Endothelial cell of umbilical vein (primary cell): ENCODE data around the gene ZNF26. TPM values are rescaled to one million over a fixed set of nuclear protein-coding genes. Genes with fewer than 3 reads are reported as not detected.

ENCODE experiments used
- BruUV-seq: library from RNA; stranded (reverse); fragments of 400-500 nt; replicated peaks from 2 replicates; lab custom pipeline; 2021; lab: Mats Ljungman, UMichigan
- CTCF ChIA-PET: fragments of 300-600, 350-600 bp; sonication (Branson Sonifier 250); formaldehyde crosslinking; loops from one replicate; lab custom pipeline; 2021; ENCODE audit warnings: antibody characterized with exemption, inconsistent platforms; lab: Charles Lee
- POLR2A ChIA-PET: fragments of 300-600, 350-600 bp; sonication (Branson Sonifier 250); formaldehyde crosslinking; loops from one replicate; lab custom pipeline; 2021; ENCODE audit warnings: antibody characterized with exemption, inconsistent platforms; lab: Charles Lee
- DNase-seq: peaks from one replicate; pipeline ENCODE4 v3.0.0-alpha.2; 2011; ENCODE audit warnings: low read depth, low spot score
- FAIRE-seq: peaks from 2 replicates; lab custom pipeline; 2011; peaks lifted over from hg19 to GRCh38; lab: Jason Lieb, UNC
- H2AFZ ChIP-seq: 2 replicates; pipeline ENCODE4 v1.6.0; 2012; ENCODE audit warnings: low read depth, low read length, control low read depth, inconsistent platforms
- H3K27ac ChIP-seq: 2 replicates; pipeline ENCODE4 v1.5.1; 2011; ENCODE audit warnings: low read depth, mild to moderate bottlenecking, control low read depth, low read length, moderate library complexity; ENCODE audit not compliant: insufficient read depth
- H3K27me3 ChIP-seq, 2 experiments: 2 replicates each; pipeline versions ENCODE4 v1.6.0 to v1.6.1; 2011; ENCODE audit warnings: low read length in 2 of 2, mixed read lengths in 1 of 2; ENCODE audit not compliant: control insufficient read depth in 2 of 2, insufficient read depth in 2 of 2
- H3K36me3 ChIP-seq, 2 experiments: 2 replicates in 1 of 2; 3 replicates in 1 of 2; pipeline ENCODE4 v1.5.1; 2011; ENCODE audit warnings: low read length in 2 of 2, mild to moderate bottlenecking in 1 of 2, moderate library complexity in 1 of 2; ENCODE audit not compliant: control insufficient read depth in 2 of 2, insufficient read depth in 2 of 2; ENCODE audit errors: extremely low read depth in 1 of 2
- H3K4me1 ChIP-seq: 3 replicates; pipeline ENCODE4 v1.5.1; 2011; ENCODE audit warnings: mild to moderate bottlenecking, low read length; ENCODE audit not compliant: control insufficient read depth, insufficient read depth; ENCODE audit errors: extremely low read depth
- H3K4me2 ChIP-seq: 2 replicates; pipeline ENCODE4 v1.6.1; 2011; ENCODE audit warnings: low read length, control low read depth, mixed read lengths; ENCODE audit not compliant: insufficient read depth
- H3K4me3 ChIP-seq, 3 experiments: fragments of 200-600 bp in 1 of 3; sonication (generic), shearing (Covaris generic) in 1 of 3; replicated peaks in 1 of 3; 2 replicates each; pipeline ENCODE4 v1.5.1; 2011 to 2016; ENCODE audit warnings: control low read depth in 3 of 3, low read length in 3 of 3, mild to moderate bottlenecking in 2 of 3, inconsistent platforms in 1 of 3, low read depth in 1 of 3, moderate library complexity in 1 of 3; ENCODE audit not compliant: insufficient read depth in 1 of 3
- H3K79me2 ChIP-seq: 2 replicates; pipeline ENCODE4 v1.6.0; 2012; ENCODE audit warnings: low read length, inconsistent platforms; ENCODE audit not compliant: control insufficient read depth, insufficient read depth
- H3K9ac ChIP-seq: replicated peaks from 2 replicates; pipeline ENCODE3; 2011; ENCODE audit warnings: low read length, control low read depth; ENCODE audit not compliant: insufficient read depth; ENCODE audit errors: extremely low read depth
- H3K9me1 ChIP-seq: replicated peaks from 3 replicates; pipeline ENCODE4 v1.6.0; 2011; ENCODE audit warnings: mild to moderate bottlenecking, low read length; ENCODE audit not compliant: control insufficient read depth, insufficient read depth; ENCODE audit errors: extremely low read depth
- H3K9me3 ChIP-seq: replicated peaks from 2 replicates; pipeline ENCODE4 v1.5.1; 2012; ENCODE audit warnings: low read length, inconsistent platforms; ENCODE audit not compliant: control insufficient read depth, insufficient read depth
- H4K20me1 ChIP-seq: replicated peaks from 2 replicates; pipeline ENCODE3; 2011; ENCODE audit warnings: mild to moderate bottlenecking, low read length; ENCODE audit not compliant: control insufficient read depth, insufficient read depth; ENCODE audit errors: extremely low read depth
- EZH2 ChIP-seq: IDR thresholded peaks from 2 replicates; pipeline ENCODE4 v1.6.1; 2012; ENCODE audit warnings: borderline replicate concordance, low read depth, mild to moderate bottlenecking, moderate library complexity, low read length, inconsistent platforms; ENCODE audit not compliant: severe bottlenecking
- FOS ChIP-seq: IDR thresholded peaks from 2 replicates; pipeline ENCODE4 v1.6.1; 2011; ENCODE audit warnings: mild to moderate bottlenecking, low read length, moderate library complexity, borderline replicate concordance; ENCODE audit not compliant: insufficient read depth
- GATA2 ChIP-seq: IDR thresholded peaks from 2 replicates; pipeline ENCODE4 v1.7.0; 2011; ENCODE audit warnings: low read depth, mild to moderate bottlenecking, moderate library complexity, mixed read lengths, low read length; ENCODE audit not compliant: insufficient read length, insufficient read depth
- JUN ChIP-seq: IDR thresholded peaks from 2 replicates; pipeline ENCODE4 v1.6.1; 2011; ENCODE audit warnings: borderline replicate concordance, low read depth; ENCODE audit not compliant: insufficient read length, insufficient read depth
- MYC ChIP-seq: IDR thresholded peaks from one replicate; pipeline ENCODE4 v1.6.1; 2011; ENCODE audit warnings: mild to moderate bottlenecking, low read depth, low read length
- POLR2A ChIP-seq: IDR thresholded peaks from 2 replicates; pipeline ENCODE4 v1.6.1; 2012; ENCODE audit warnings: low read depth, mild to moderate bottlenecking, control low read depth, low read length
- POLR2AphosphoS5 ChIP-seq: IDR thresholded peaks from 2 replicates; pipeline ENCODE4 v1.6.1; 2012; ENCODE audit warnings: low read depth, mild to moderate bottlenecking, control low read depth, low read length, moderate library complexity; ENCODE audit not compliant: insufficient read depth
- dilution Hi-C: fragments of 300-500 bp; cut with MboI; formaldehyde crosslinking; loops from one replicate; pipeline ENCODE4 v1.15.0; 2019; ENCODE audit warnings: low sequenced_read_pairs; ENCODE audit not compliant: extremely low pct_ligation_motif_present
- intact Hi-C: fragments of 100-400 bp; cut with micrococcal nuclease; formaldehyde crosslinking; loops from one replicate; pipeline ENCODE4 v1.10.0; 2022
- polyA plus RNA-seq, 4 experiments: library from polyadenylated mRNA; depleted of rRNA in 3 of 4; stranded (reverse) in 3 of 4; unstranded in 1 of 4; fragments of >200 nt; gene quantifications; 2 replicates each; pipeline versions ENCODE4 v1.2.1 to v1.2.3, GENCODE V29; 2011 to 2012; ENCODE audit warnings: missing spikeins in 1 of 4
- total RNA-seq: library from RNA; stranded (reverse); gene quantifications from 2 replicates; pipeline ENCODE4 v1.2.3, GENCODE V29; 2021
- TF ChIP-seq, protein P1 (sequence below): IDR thresholded peaks from 2 replicates; pipeline ENCODE4 v1.6.1; 2011; ENCODE audit not compliant: insufficient read depth, insufficient read length
- TF ChIP-seq, protein P2 (sequence below), 2 donors: IDR thresholded peaks; 1 replicate in 1 of 2; 2 replicates in 1 of 2; pipeline ENCODE4 v1.5.1; 2011; ENCODE audit warnings: low read length in 2 of 2, mild to moderate bottlenecking in 2 of 2, moderate library complexity in 2 of 2, control low read depth in 1 of 2, inconsistent platforms in 1 of 2, low read depth in 1 of 2; ENCODE audit not compliant: insufficient read depth in 1 of 2; ENCODE audit errors: extremely low read depth in 1 of 2

ZNF26 gene
- total and polyA plus RNA-seq, 2 donors (not counting 3 experiments of a cell fraction or from before 2014, with no cell fraction given): 5.9 to 11.1 TPM

DNA sequence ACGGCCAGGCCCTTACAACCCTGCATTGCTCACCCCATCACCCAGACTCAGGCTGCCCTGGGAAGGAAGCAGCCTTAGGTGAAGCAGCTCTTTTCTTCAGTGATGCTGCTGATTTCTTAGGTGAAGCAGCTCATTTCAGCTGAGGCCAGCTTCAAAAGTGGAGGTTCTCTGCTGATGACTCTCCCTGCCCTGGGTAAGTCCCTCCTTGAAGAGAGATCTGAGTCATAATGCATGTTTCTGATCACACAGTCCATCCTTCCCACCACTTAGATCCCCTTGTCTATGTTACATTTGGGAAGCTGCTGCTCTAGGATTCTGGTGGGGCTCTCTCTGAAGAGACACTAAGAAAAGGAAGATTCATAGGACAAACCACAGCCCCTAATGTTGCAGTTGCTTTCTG is 77.4 kb downstream of the ZNF26 start:
- Histone ChIP-seq H3K79me2 (no peaks in the 10 kb centered on the region), H3K4me3 (no peak overlapping the region), H3K9me1 (no peaks in the 10 kb centered on the region), H3K27me3 (no peaks in the 10 kb centered on the region), H3K36me3 (no peaks in the 10 kb centered on the region), H3K4me2 (no peak overlapping the region), H3K4me1 (no peaks in the 10 kb centered on the region), H3K9me3 (peaks cover 30% of the 10 kb centered on the region), H4K20me1 (no peaks in the 10 kb centered on the region), H3K27ac (no peak overlapping the region), H2AFZ (no peak overlapping the region), H3K9ac (no peak overlapping the region)
- ChIA-PET CTCF (interaction anchor here (1.1 to 1.3 kb wide), 2 partner anchors 17 to 117 kb away, joined by 3 read pairs; no protein-coding TSS in a partner anchor), POLR2A (no interaction called here)
- TF ChIP-seq EZH2: no peak
- TF ChIP-seq MYC: no peak
- no peak for TF ChIP-seq JUN
- no peak for TF ChIP-seq POLR2AphosphoS5
- TF ChIP-seq POLR2A: no peak
- TF ChIP-seq, protein P1, sequence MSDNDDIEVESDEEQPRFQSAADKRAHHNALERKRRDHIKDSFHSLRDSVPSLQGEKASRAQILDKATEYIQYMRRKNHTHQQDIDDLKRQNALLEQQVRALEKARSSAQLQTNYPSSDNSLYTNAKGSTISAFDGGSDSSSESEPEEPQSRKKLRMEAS: no peak
- TF ChIP-seq GATA2: no peak
- TF ChIP-seq FOS: no peak
- TF ChIP-seq, protein P2, sequence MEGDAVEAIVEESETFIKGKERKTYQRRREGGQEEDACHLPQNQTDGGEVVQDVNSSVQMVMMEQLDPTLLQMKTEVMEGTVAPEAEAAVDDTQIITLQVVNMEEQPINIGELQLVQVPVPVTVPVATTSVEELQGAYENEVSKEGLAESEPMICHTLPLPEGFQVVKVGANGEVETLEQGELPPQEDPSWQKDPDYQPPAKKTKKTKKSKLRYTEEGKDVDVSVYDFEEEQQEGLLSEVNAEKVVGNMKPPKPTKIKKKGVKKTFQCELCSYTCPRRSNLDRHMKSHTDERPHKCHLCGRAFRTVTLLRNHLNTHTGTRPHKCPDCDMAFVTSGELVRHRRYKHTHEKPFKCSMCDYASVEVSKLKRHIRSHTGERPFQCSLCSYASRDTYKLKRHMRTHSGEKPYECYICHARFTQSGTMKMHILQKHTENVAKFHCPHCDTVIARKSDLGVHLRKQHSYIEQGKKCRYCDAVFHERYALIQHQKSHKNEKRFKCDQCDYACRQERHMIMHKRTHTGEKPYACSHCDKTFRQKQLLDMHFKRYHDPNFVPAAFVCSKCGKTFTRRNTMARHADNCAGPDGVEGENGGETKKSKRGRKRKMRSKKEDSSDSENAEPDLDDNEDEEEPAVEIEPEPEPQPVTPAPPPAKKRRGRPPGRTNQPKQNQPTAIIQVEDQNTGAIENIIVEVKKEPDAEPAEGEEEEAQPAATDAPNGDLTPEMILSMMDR (IDR thresholded peaks at IDR 0.05; ENCODE audit: extremely low read depth in 1 of 2, insufficient read depth in 1 of 2, low read depth in 1 of 2, low read length in 2 of 2): no peak
- DNase-seq (no peak), FAIRE-seq (no peak)
- dilution Hi-C loops (no loop called here), intact Hi-C loops (no loop called here)
- BruUV-seq: no TSS peak
